Hypothalamus (tissue), 51 donors: ENCODE data around the gene ATOSA.

Experiments used
- DNase-seq, 51 donors: peaks; one replicate each; lab custom pipeline; 2025; lab: John Stamatoyannopoulos, UW

Gene ATOSA

GRCh38 chr15:52679232-52680040 is at the start of gene ATOSA:
ATOSA (minus strand) TSS chr15:52679388; CDS start chr15:52678021, 1,367 bp downstream.
- DNase-seq, result peak; percentile 78 to 98 (median 94)

- DNase-seq, result no peak
Observed at GRCh38 chr15:52728899-52729298, 49.7 kb upstream of the ATOSA start.

- no peak for DNase-seq
Observed at GRCh38 chr15:52727815-52728214, 48.6 kb upstream of the ATOSA start.

GRCh38 chr15:52726195-52726594 is 47.0 kb upstream of the ATOSA start:
- no peak for DNase-seq

GRCh38 chr15:52718551-52718950 is 39.4 kb upstream of the ATOSA start:
- DNase-seq, result no peak

GRCh38 chr15:52717924-52718323 is 38.7 kb upstream of the ATOSA start:
- no peak for DNase-seq

GRCh38 chr15:52717481-52717880 is 38.3 kb upstream of the ATOSA start:
- no peak for DNase-seq

GRCh38 chr15:52716536-52716935 is 37.3 kb upstream of the ATOSA start:
- DNase-seq, result no peak

- DNase-seq, result no peak
Observed at GRCh38 chr15:52715411-52715810, 36.2 kb upstream of the ATOSA start.

GRCh38 chr15:52714968-52715367 is 35.8 kb upstream of the ATOSA start:
- DNase-seq, result no peak

- no peak for DNase-seq
Observed at GRCh38 chr15:52710708-52711389, 31.7 kb upstream of the ATOSA start.

GRCh38 chr15:52710050-52710707 is 31.0 kb upstream of the ATOSA start:
- DNase-seq, result no peak

GRCh38 chr15:52709187-52709981 is 30.2 kb upstream of the ATOSA start:
- no peak for DNase-seq

- no peak for DNase-seq
Observed at GRCh38 chr15:52706091-52706490, 26.9 kb upstream of the ATOSA start.

GRCh38 chr15:52702390-52702789 is 23.2 kb upstream of the ATOSA start:
- no peak for DNase-seq

GRCh38 chr15:52699457-52699856 is 20.3 kb upstream of the ATOSA start:
- no peak for DNase-seq

- no peak for DNase-seq
Observed at GRCh38 chr15:52698514-52698913, 19.3 kb upstream of the ATOSA start.

GRCh38 chr15:52697051-52697450 is 17.9 kb upstream of the ATOSA start:
- no peak for DNase-seq

GRCh38 chr15:52695154-52695553 is 16.0 kb upstream of the ATOSA start:
- DNase-seq, result no peak

GRCh38 chr15:52689562-52689961 is 10.4 kb upstream of the ATOSA start:
- no peak for DNase-seq

- DNase-seq, result no peak
Observed at GRCh38 chr15:52683580-52683979, 4.4 kb upstream of the ATOSA start.
